C4-2B (cell line): ENCODE data around the gene PDSS1.

Experiments used
- CTCF ChIP-seq: fragments of 450-650 bp; conservative IDR thresholded peaks from 2 replicates; pipeline ENCODE4 v1.5.1; 2017; ENCODE audit warnings: mild to moderate bottlenecking
- ZFX ChIP-seq: fragments of 450-650 bp; IDR thresholded peaks from 2 replicates; pipeline ENCODE4 v1.6.1; 2017

GRCh38 chr10:26700884-26701630, 3.6 kb downstream of the PDSS1 start:
- TF ChIP-seq CTCF (no peak), ZFX (no peak)
